Upper lobe of left lung (tissue), 4 donors: ENCODE data around the gene UQCR10.

Experiments used
- CTCF ChIP-seq, 6 experiments: fragments of 450-650 bp in 4 of 6; fragments of 200-600 bp in 2 of 6; sonication (generic) in 2 of 6; IDR thresholded peaks; one replicate each; pipeline ENCODE4 v1.5.1; 2016 to 2019; ENCODE audit warnings: antibody characterized with exemption in 6 of 6
- EP300 ChIP-seq, 4 donors: sonication (generic); formaldehyde crosslinking; IDR thresholded peaks; one replicate each; pipeline ENCODE4 v1.5.1; 2017; ENCODE audit warnings: antibody characterized with exemption in 4 of 4, control low read depth in 2 of 4
- POLR2A ChIP-seq, 4 donors: fragments of 450-650 bp; IDR thresholded peaks; one replicate each; pipeline ENCODE4 v1.5.1; 2016 to 2017; ENCODE audit warnings: antibody characterized with exemption in 4 of 4, mild to moderate bottlenecking in 2 of 4
- POLR2AphosphoS5 ChIP-seq, 2 donors: sonication (generic); formaldehyde crosslinking; IDR thresholded peaks; one replicate each; pipeline ENCODE4 v1.5.1; 2017; ENCODE audit warnings: antibody characterized with exemption in 2 of 2

- no peak for TF ChIP-seq CTCF (IDR thresholded peaks at IDR 0.05)
- TF ChIP-seq POLR2A (IDR thresholded peaks at IDR 0.05), result no peak
- no peak for TF ChIP-seq EP300 (IDR thresholded peaks at IDR 0.05)
- no peak for TF ChIP-seq POLR2AphosphoS5 (IDR thresholded peaks at IDR 0.05)
Observed at GRCh38 chr22:29734406-29734805, 32.8 kb upstream of the UQCR10 start.
